ENCODE measurements around the gene GSTM2.

GSTM2 gene

DNA sequence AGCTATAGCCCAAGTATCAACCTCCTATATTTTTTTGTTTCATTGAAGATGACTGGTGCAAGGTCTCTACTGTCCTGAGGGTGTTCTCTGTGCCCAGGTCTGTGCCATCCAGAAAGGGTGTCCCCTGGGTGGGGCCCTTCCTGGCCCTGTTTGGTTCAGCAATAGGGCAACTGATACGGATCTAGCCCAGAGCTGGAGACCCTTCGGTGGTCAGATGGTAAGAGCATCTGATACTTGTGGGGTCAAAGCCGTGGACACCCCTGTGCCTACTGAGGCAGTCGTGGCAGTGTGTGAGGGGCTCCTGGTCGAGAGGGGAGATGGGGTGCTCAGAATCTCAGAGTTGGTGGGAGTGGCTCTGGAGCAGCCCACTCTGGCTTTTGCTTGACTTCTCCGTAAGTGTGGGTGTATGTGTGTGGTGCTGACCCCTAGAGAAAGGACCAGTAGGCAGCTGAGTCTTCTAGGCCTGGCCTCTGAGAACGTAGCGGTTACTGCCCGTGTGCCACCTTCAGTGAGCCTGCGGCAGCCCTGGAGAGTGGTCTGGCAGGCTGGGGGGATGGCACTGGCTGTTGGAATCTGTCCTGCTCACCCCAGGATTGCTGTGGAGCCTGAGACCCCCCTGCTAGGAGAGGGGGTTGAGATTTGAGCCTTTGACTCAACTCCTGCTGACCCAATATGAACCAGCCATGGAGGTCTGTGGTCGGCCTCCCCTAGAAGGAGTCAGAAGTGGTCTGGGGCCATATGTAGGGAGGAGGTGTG is 45.5 kb upstream of the GSTM2 start:
- Histone ChIP-seq H3K36me3 (ENCODE audit: control insufficient read depth in 1 of 2, insufficient read depth in 2 of 2, low read depth in 1 of 2, low read length in 2 of 2) (peaks cover 15 to 41% of the 10 kb centered on the region in 2 experiments), H3K18ac (ENCODE audit: low read depth in 1 of 2, low read length in 2 of 2) (no peak overlapping the region), H2AFZ (ENCODE audit: low read depth, low read length) (no peak overlapping the region), H2AK5ac (ENCODE audit: low read length, severe bottlenecking) (no peak overlapping the region), H3K9me3 (ENCODE audit: control insufficient read depth, low read length) (no peaks in the 10 kb centered on the region), H3K4me3 (ENCODE audit: insufficient read depth in 1 of 2, low read depth in 1 of 2, low read length in 2 of 2) (peak overlapping the region in 1 of 2 experiments; percentile 94), H3K79me1 (replicated peaks; ENCODE audit: low read length, poor library complexity, severe bottlenecking) (peaks cover 13% of the 10 kb centered on the region), H4K91ac (ENCODE audit: low read length) (peak overlapping the region; percentile 48), H3K4ac (ENCODE audit: low read depth in 1 of 2, low read length in 2 of 2) (peak overlapping the region in 1 of 2 experiments; percentile 30), H3K27ac (ENCODE audit: low read length, poor library complexity, severe bottlenecking) (no peak overlapping the region), H2BK12ac (ENCODE audit: low read length in 2 of 2) (no peak overlapping the region), H3K27me3 (ENCODE audit: control insufficient read depth in 1 of 2, insufficient read depth in 1 of 2, low read length in 2 of 2) (no peaks in the 10 kb centered on the region), H3K4me2 (ENCODE audit: low read length, poor library complexity, severe bottlenecking) (peak overlapping the region; percentile 84), H2BK5ac (ENCODE audit: low read depth, low read length, poor library complexity, severe bottlenecking) (no peak overlapping the region), H2BK15ac (ENCODE audit: low read depth, poor library complexity, severe bottlenecking) (no peak overlapping the region), H3K9ac (ENCODE audit: low read length) (peak overlapping the region; percentile 100), H3K4me1 (ENCODE audit: control insufficient read depth, insufficient read depth, low read depth, low read length) (peaks cover 58% of the 10 kb centered on the region), H4K8ac (ENCODE audit: low read length) (no peak overlapping the region), H2BK120ac (ENCODE audit: low read depth, low read length) (no peak overlapping the region), H3K14ac (ENCODE audit: low read length in 2 of 2) (peak overlapping the region in 1 of 2 experiments; percentile 35), H3K23ac (ENCODE audit: low read length in 2 of 2) (no peak overlapping the region)
- DNase-seq, result no peak
- WGBS, result 89% methylated on average over 11 of the region's 11 CpGs

DNA sequence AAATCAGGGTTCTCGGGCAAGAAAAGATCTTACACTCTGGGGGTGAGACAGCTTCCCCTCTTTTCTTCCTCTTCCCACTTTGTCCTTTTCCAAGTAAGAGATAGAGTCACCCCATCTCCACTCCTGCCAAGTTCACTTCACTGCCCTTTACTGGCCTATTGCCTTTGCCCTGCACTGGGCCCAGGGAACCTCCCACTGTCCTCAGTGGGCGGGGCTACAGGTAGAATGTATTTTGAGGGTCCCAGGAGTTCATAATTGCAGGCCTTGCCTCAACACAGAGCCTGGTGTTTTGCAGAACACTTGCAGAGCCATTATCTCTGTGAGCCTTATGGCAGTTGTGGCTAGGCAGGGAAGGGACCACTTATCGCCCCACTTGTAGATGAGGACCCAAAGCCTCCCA is 45.0 kb upstream of the GSTM2 start:
- DNase-seq, result no peak
- Histone ChIP-seq H3K9me3 (ENCODE audit: control insufficient read depth, low read length) (no peaks in the 10 kb centered on the region), H3K18ac (ENCODE audit: low read depth in 1 of 2, low read length in 2 of 2) (no peak overlapping the region), H3K9ac (ENCODE audit: low read length) (peak overlapping the region; percentile 68), H4K8ac (ENCODE audit: low read length) (no peak overlapping the region), H4K91ac (ENCODE audit: low read length) (no peak overlapping the region), H3K79me1 (replicated peaks; ENCODE audit: low read length, poor library complexity, severe bottlenecking) (peaks cover 13% of the 10 kb centered on the region), H2BK120ac (ENCODE audit: low read depth, low read length) (no peak overlapping the region), H3K23ac (ENCODE audit: low read length in 2 of 2) (no peak overlapping the region), H3K4me3 (ENCODE audit: insufficient read depth in 1 of 2, low read depth in 1 of 2, low read length in 2 of 2) (peak overlapping the region in 1 of 2 experiments; percentile 70), H2BK15ac (ENCODE audit: low read depth, poor library complexity, severe bottlenecking) (no peak overlapping the region), H3K36me3 (ENCODE audit: control insufficient read depth in 1 of 2, insufficient read depth in 2 of 2, low read depth in 1 of 2, low read length in 2 of 2) (peaks cover 20 to 47% of the 10 kb centered on the region in 2 experiments), H2BK12ac (ENCODE audit: low read length in 2 of 2) (no peak overlapping the region), H2BK5ac (ENCODE audit: low read depth, low read length, poor library complexity, severe bottlenecking) (no peak overlapping the region), H3K27ac (ENCODE audit: low read length, poor library complexity, severe bottlenecking) (no peak overlapping the region), H3K4me1 (ENCODE audit: control insufficient read depth, insufficient read depth, low read depth, low read length) (peaks cover 61% of the 10 kb centered on the region), H2AK5ac (ENCODE audit: low read length, severe bottlenecking) (no peak overlapping the region), H3K4ac (ENCODE audit: low read depth in 1 of 2, low read length in 2 of 2) (no peak overlapping the region), H3K27me3 (ENCODE audit: control insufficient read depth in 1 of 2, insufficient read depth in 1 of 2, low read length in 2 of 2) (no peaks in the 10 kb centered on the region), H3K14ac (ENCODE audit: low read length in 2 of 2) (no peak overlapping the region), H3K4me2 (ENCODE audit: low read length, poor library complexity, severe bottlenecking) (no peak overlapping the region), H2AFZ (ENCODE audit: low read depth, low read length) (no peak overlapping the region)
- WGBS, result 97% methylated on average over 2 of the region's 3 CpGs

- Histone ChIP-seq H3K27ac (ENCODE audit: low read length, poor library complexity, severe bottlenecking) (no peak overlapping the region), H4K91ac (ENCODE audit: low read length) (peak overlapping the region; percentile 9), H3K14ac (ENCODE audit: low read length in 2 of 2) (no peak overlapping the region), H3K4me3 (ENCODE audit: insufficient read depth in 1 of 2, low read depth in 1 of 2, low read length in 2 of 2) (peak overlapping the region in 1 of 2 experiments; percentile 70), H3K18ac (ENCODE audit: low read depth in 1 of 2, low read length in 2 of 2) (peak overlapping the region in 1 of 2 experiments; percentile 57), H2BK15ac (ENCODE audit: low read depth, poor library complexity, severe bottlenecking) (no peak overlapping the region), H3K36me3 (ENCODE audit: control insufficient read depth in 1 of 2, insufficient read depth in 2 of 2, low read depth in 1 of 2, low read length in 2 of 2) (peaks cover 28 to 53% of the 10 kb centered on the region in 2 experiments), H2AFZ (ENCODE audit: low read depth, low read length) (no peak overlapping the region), H3K23ac (ENCODE audit: low read length in 2 of 2) (peak overlapping the region in 1 of 2 experiments; percentile 70), H2BK120ac (ENCODE audit: low read depth, low read length) (no peak overlapping the region), H2BK12ac (ENCODE audit: low read length in 2 of 2) (peak overlapping the region in 1 of 2 experiments; percentile 19), H2AK5ac (ENCODE audit: low read length, severe bottlenecking) (no peak overlapping the region), H3K79me1 (replicated peaks; ENCODE audit: low read length, poor library complexity, severe bottlenecking) (peaks cover 12% of the 10 kb centered on the region), H3K27me3 (ENCODE audit: control insufficient read depth in 1 of 2, insufficient read depth in 1 of 2, low read length in 2 of 2) (no peaks in the 10 kb centered on the region), H2BK5ac (ENCODE audit: low read depth, low read length, poor library complexity, severe bottlenecking) (no peak overlapping the region), H3K4me1 (ENCODE audit: control insufficient read depth, insufficient read depth, low read depth, low read length) (peaks cover 68% of the 10 kb centered on the region), H3K9ac (ENCODE audit: low read length) (peak overlapping the region; percentile 68), H3K4me2 (ENCODE audit: low read length, poor library complexity, severe bottlenecking) (no peak overlapping the region), H3K9me3 (ENCODE audit: control insufficient read depth, low read length) (no peaks in the 10 kb centered on the region), H3K4ac (ENCODE audit: low read depth in 1 of 2, low read length in 2 of 2) (no peak overlapping the region), H4K8ac (ENCODE audit: low read length) (peak overlapping the region; percentile 38)
- 90% methylated on average over 11 of the region's 11 CpGs for WGBS
- DNase-seq, result no peak
These were observed 44.2 kb upstream of the GSTM2 start for GRCh38 chr1:109623601-109624161.

GRCh38 chr1:109624201-109625010 is 43.5 kb upstream of the GSTM2 start:
- Histone ChIP-seq H3K9me3 (ENCODE audit: control insufficient read depth, low read length) (no peaks in the 10 kb centered on the region), H4K8ac (ENCODE audit: low read length) (no peak overlapping the region), H2BK5ac (ENCODE audit: low read depth, low read length, poor library complexity, severe bottlenecking) (no peak overlapping the region), H3K14ac (ENCODE audit: low read length in 2 of 2) (no peak overlapping the region), H3K4ac (ENCODE audit: low read depth in 1 of 2, low read length in 2 of 2) (no peak overlapping the region), H3K4me1 (ENCODE audit: control insufficient read depth, insufficient read depth, low read depth, low read length) (peaks cover 70% of the 10 kb centered on the region), H3K4me2 (ENCODE audit: low read length, poor library complexity, severe bottlenecking) (no peak overlapping the region), H2BK12ac (ENCODE audit: low read length in 2 of 2) (no peak overlapping the region), H3K27ac (ENCODE audit: low read length, poor library complexity, severe bottlenecking) (no peak overlapping the region), H2AFZ (ENCODE audit: low read depth, low read length) (no peak overlapping the region), H4K91ac (ENCODE audit: low read length) (no peak overlapping the region), H2BK120ac (ENCODE audit: low read depth, low read length) (no peak overlapping the region), H3K36me3 (ENCODE audit: control insufficient read depth in 1 of 2, insufficient read depth in 2 of 2, low read depth in 1 of 2, low read length in 2 of 2) (peaks cover 35 to 60% of the 10 kb centered on the region in 2 experiments), H2BK15ac (ENCODE audit: low read depth, poor library complexity, severe bottlenecking) (no peak overlapping the region), H2AK5ac (ENCODE audit: low read length, severe bottlenecking) (no peak overlapping the region), H3K79me1 (replicated peaks; ENCODE audit: low read length, poor library complexity, severe bottlenecking) (peaks cover 8% of the 10 kb centered on the region), H3K27me3 (ENCODE audit: control insufficient read depth in 1 of 2, insufficient read depth in 1 of 2, low read length in 2 of 2) (no peaks in the 10 kb centered on the region), H3K23ac (ENCODE audit: low read length in 2 of 2) (no peak overlapping the region), H3K18ac (ENCODE audit: low read depth in 1 of 2, low read length in 2 of 2) (peak overlapping the region in 1 of 2 experiments; percentile 57), H3K9ac (ENCODE audit: low read length) (peak overlapping the region; percentile 68), H3K4me3 (ENCODE audit: insufficient read depth in 1 of 2, low read depth in 1 of 2, low read length in 2 of 2) (peak overlapping the region in 1 of 2 experiments; percentile 70)
- 89% methylated on average over 17 of the region's 17 CpGs for WGBS
- DNase-seq, result no peak

All from mesenchymal stem cell (in vitro differentiated cells and primary cell).